ENCODE measurements around the gene EXOC3L4.

EXOC3L4 gene

DNA sequence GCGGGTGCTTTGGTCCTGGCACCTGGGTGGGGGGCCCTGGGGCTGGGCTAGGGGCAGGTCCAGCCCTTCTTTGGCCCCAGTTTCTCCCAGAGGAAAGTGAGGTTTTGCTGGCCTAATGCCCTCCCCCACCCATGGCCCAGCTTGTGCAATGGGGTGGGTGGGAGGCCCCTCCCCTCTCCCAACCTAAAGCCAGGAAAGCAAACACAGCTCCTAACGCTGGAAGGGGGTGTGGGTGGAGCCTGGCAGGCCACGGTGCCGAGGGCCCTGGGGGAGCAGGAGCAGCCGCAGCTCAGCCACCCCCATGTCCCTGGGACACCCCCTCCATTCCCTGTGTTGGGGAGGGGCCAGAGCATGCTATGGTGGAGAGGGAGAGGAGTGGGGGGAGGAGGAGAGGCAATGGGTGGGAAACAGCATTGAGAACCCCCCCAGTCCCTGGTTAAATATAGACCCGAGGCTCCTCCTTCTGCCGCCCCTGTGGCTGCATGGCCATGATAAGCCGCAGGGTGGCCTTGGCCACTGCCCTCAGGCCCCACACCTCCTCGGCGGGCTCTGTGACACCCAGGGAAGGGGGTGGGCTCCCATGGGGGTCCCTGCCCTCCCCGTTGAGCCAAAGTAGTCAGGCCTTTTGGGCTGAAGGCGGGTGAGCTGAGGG, 4.7 kb downstream of the EXOC3L4 start:
- no peak overlapping the region for H3K4me3 ChIP-seq (ENCODE audit: insufficient read depth in 1 of 2, low read depth in 1 of 2, low read length in 2 of 2)
- DNase-seq = no peak
- H4K91ac ChIP-seq (ENCODE audit: low read length) = no peak overlapping the region
- H2BK120ac ChIP-seq (ENCODE audit: low read depth, low read length) = no peak overlapping the region
- H3K4ac ChIP-seq (ENCODE audit: low read depth in 1 of 2, low read length in 2 of 2) = no peak overlapping the region
- no peak overlapping the region for H2AFZ ChIP-seq (ENCODE audit: low read depth, low read length)
- no peak overlapping the region for H3K4me2 ChIP-seq (ENCODE audit: low read length, poor library complexity, severe bottlenecking)
- peaks cover 3 to 34% of the 10 kb centered on the region in 2 experiments for H3K27me3 ChIP-seq (ENCODE audit: control insufficient read depth in 1 of 2, insufficient read depth in 1 of 2, low read length in 2 of 2)
- peaks cover 6% of the 10 kb centered on the region for H3K4me1 ChIP-seq (ENCODE audit: control insufficient read depth, insufficient read depth, low read depth, low read length)
- no peaks in the 10 kb centered on the region for H3K36me3 ChIP-seq (ENCODE audit: control insufficient read depth in 1 of 2, insufficient read depth in 2 of 2, low read depth in 1 of 2, low read length in 2 of 2)
- no peak overlapping the region for H2BK15ac ChIP-seq (ENCODE audit: low read depth, poor library complexity, severe bottlenecking)
- no peak overlapping the region for H3K9ac ChIP-seq (ENCODE audit: low read length)
- H3K18ac ChIP-seq (ENCODE audit: low read depth in 1 of 2, low read length in 2 of 2) = peak overlapping the region in 1 of 2 experiments; percentile 39
- H2BK12ac ChIP-seq (ENCODE audit: low read length in 2 of 2) = no peak overlapping the region
- no peaks in the 10 kb centered on the region for H3K79me1 ChIP-seq (replicated peaks; ENCODE audit: low read length, poor library complexity, severe bottlenecking)
- WGBS = 71% methylated on average over 11 of the region's 12 CpGs
- H3K14ac ChIP-seq (ENCODE audit: low read length in 2 of 2) = peak overlapping the region in 1 of 2 experiments; percentile 31
- H4K8ac ChIP-seq (ENCODE audit: low read length) = no peak overlapping the region
- H2BK5ac ChIP-seq (ENCODE audit: low read depth, low read length, poor library complexity, severe bottlenecking) = no peak overlapping the region
- H3K27ac ChIP-seq (ENCODE audit: low read length, poor library complexity, severe bottlenecking) = no peak overlapping the region
- H3K23ac ChIP-seq (ENCODE audit: low read length in 2 of 2) = no peak overlapping the region
- H3K9me3 ChIP-seq (ENCODE audit: control insufficient read depth, low read length) = no peaks in the 10 kb centered on the region
- no peak overlapping the region for H2AK5ac ChIP-seq (ENCODE audit: low read length, severe bottlenecking)

DNA sequence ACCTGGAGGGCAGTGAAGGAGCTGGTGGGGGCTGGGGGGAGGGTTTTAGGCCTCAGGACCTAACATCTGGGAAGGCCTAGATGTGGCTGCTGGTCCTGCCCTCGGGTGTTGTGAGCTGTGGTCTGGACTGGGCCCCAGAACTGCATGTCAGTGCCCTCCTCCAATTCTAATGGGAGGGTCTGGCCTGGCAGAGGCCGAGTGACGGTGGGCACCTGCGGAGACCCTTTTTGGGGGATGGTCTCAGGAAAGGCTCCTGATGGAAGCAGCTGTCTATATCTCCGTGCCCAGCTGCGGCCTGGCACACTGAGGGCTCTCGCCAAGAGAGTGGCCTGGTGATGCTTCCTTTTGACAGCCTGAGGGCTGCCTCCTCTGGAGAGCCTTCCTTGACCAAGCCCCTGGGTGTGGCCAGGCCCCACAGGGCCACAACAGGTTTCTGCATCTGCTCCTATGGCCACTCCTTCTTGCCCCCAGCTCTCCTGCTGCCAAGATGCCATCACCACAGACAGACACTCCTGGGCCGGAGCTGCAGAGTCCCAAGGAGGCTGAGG, 5.3 kb downstream of the EXOC3L4 start:
- DNase-seq = no peak
- no peak overlapping the region for H3K4ac ChIP-seq (ENCODE audit: low read depth in 1 of 2, low read length in 2 of 2)

DNA sequence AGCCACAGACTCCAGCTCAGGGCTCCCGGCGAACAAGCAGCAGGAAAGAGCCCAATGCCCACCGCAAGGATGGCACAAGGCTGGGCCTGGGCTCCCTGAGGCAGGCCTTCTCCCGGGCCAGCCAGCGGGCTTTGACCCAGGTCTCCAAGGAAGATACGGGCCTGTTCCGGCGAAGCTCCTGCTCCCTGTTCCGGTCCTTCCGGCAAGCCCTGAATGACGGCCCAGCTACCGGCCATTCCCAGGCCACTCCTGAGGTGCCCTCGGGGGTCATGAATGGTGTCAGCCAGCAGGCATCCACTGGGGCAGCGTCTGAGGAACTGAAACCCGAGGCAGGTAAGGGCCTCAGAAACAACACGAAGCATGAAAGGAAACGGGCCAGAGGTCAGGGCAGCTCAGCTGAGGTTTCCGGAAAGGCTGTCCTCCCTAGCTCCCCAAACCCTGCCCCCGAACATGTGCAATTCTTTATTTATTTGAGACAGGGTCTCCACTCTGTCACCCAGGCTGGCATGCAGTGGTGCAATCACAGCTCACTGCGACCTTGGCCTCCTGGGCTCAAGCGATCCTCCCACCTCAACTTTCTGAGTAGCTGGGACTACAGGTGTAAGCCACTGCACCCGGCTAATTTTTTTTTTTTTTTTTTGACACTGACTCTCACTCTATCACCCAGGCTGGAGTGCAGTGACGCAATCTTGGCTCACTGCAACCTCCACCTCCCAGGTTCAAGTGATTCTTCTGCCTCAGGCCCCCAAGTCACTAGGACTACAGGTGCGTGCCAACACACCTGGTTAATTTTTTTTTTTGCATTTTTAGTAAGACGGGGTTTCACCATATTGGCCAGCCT, 6.0 kb downstream of the EXOC3L4 start:
- Histone ChIP-seq H2AFZ (ENCODE audit: low read depth, low read length) (no peak overlapping the region), H3K9ac (ENCODE audit: low read length) (no peak overlapping the region), H3K23ac (ENCODE audit: low read length in 2 of 2) (no peak overlapping the region), H3K9me3 (ENCODE audit: control insufficient read depth, low read length) (no peaks in the 10 kb centered on the region), H2BK15ac (ENCODE audit: low read depth, poor library complexity, severe bottlenecking) (no peak overlapping the region), H3K4me1 (ENCODE audit: control insufficient read depth, insufficient read depth, low read depth, low read length) (peaks cover 12% of the 10 kb centered on the region), H3K4me2 (ENCODE audit: low read length, poor library complexity, severe bottlenecking) (no peak overlapping the region), H2BK5ac (ENCODE audit: low read depth, low read length, poor library complexity, severe bottlenecking) (no peak overlapping the region), H2AK5ac (ENCODE audit: low read length, severe bottlenecking) (no peak overlapping the region), H3K79me1 (replicated peaks; ENCODE audit: low read length, poor library complexity, severe bottlenecking) (no peaks in the 10 kb centered on the region), H2BK12ac (ENCODE audit: low read length in 2 of 2) (no peak overlapping the region), H3K27me3 (ENCODE audit: control insufficient read depth in 1 of 2, insufficient read depth in 1 of 2, low read length in 2 of 2) (peaks cover 3 to 41% of the 10 kb centered on the region in 2 experiments), H3K36me3 (ENCODE audit: control insufficient read depth in 1 of 2, insufficient read depth in 2 of 2, low read depth in 1 of 2, low read length in 2 of 2) (no peaks in the 10 kb centered on the region), H4K8ac (ENCODE audit: low read length) (no peak overlapping the region), H3K27ac (ENCODE audit: low read length, poor library complexity, severe bottlenecking) (no peak overlapping the region), H3K4me3 (ENCODE audit: insufficient read depth in 1 of 2, low read depth in 1 of 2, low read length in 2 of 2) (no peak overlapping the region), H3K14ac (ENCODE audit: low read length in 2 of 2) (no peak overlapping the region), H3K18ac (ENCODE audit: low read depth in 1 of 2, low read length in 2 of 2) (no peak overlapping the region), H3K4ac (ENCODE audit: low read depth in 1 of 2, low read length in 2 of 2) (no peak overlapping the region), H2BK120ac (ENCODE audit: low read depth, low read length) (no peak overlapping the region), H4K91ac (ENCODE audit: low read length) (no peak overlapping the region)
- 75% methylated on average over 25 of the region's 25 CpGs for WGBS
- DNase-seq = no peak

More for the DNA sequence above, 5.3 kb downstream of the EXOC3L4 start:
- Histone ChIP-seq H3K9me3 (ENCODE audit: control insufficient read depth, low read length) (no peaks in the 10 kb centered on the region), H3K27ac (ENCODE audit: low read length, poor library complexity, severe bottlenecking) (no peak overlapping the region), H3K9ac (ENCODE audit: low read length) (no peak overlapping the region), H3K23ac (ENCODE audit: low read length in 2 of 2) (no peak overlapping the region), H2AFZ (ENCODE audit: low read depth, low read length) (no peak overlapping the region), H3K4me2 (ENCODE audit: low read length, poor library complexity, severe bottlenecking) (no peak overlapping the region), H2AK5ac (ENCODE audit: low read length, severe bottlenecking) (no peak overlapping the region), H3K18ac (ENCODE audit: low read depth in 1 of 2, low read length in 2 of 2) (no peak overlapping the region), H3K4me3 (ENCODE audit: insufficient read depth in 1 of 2, low read depth in 1 of 2, low read length in 2 of 2) (no peak overlapping the region), H4K91ac (ENCODE audit: low read length) (no peak overlapping the region), H3K27me3 (ENCODE audit: control insufficient read depth in 1 of 2, insufficient read depth in 1 of 2, low read length in 2 of 2) (peaks cover 3 to 40% of the 10 kb centered on the region in 2 experiments), H2BK120ac (ENCODE audit: low read depth, low read length) (no peak overlapping the region), H3K79me1 (replicated peaks; ENCODE audit: low read length, poor library complexity, severe bottlenecking) (no peaks in the 10 kb centered on the region), H3K4me1 (ENCODE audit: control insufficient read depth, insufficient read depth, low read depth, low read length) (peaks cover 8% of the 10 kb centered on the region), H3K14ac (ENCODE audit: low read length in 2 of 2) (no peak overlapping the region), H3K36me3 (ENCODE audit: control insufficient read depth in 1 of 2, insufficient read depth in 2 of 2, low read depth in 1 of 2, low read length in 2 of 2) (no peaks in the 10 kb centered on the region), H2BK5ac (ENCODE audit: low read depth, low read length, poor library complexity, severe bottlenecking) (no peak overlapping the region), H2BK15ac (ENCODE audit: low read depth, poor library complexity, severe bottlenecking) (no peak overlapping the region), H2BK12ac (ENCODE audit: low read length in 2 of 2) (no peak overlapping the region), H4K8ac (ENCODE audit: low read length) (no peak overlapping the region)
- whole genome bisulfite sequencing = 91% methylated on average over 8 of the region's 8 CpGs

Measured in mesenchymal stem cell (in vitro differentiated cells and primary cell).